Keratinocyte (primary cell): ENCODE data around the gene CMYA5. TPM values are rescaled to one million over a fixed set of nuclear protein-coding genes. Genes with fewer than 3 reads are reported as not detected.

Source experiments
- DNase-seq: peaks from one replicate; pipeline ENCODE4 v3.0.0-alpha.2; 2011; ENCODE audit warnings: low read depth, missing footprints, low spot score
- FAIRE-seq: peaks from 2 replicates; lab custom pipeline; 2011; peaks lifted over from hg19 to GRCh38; lab: Jason Lieb, UNC
- H2AFZ ChIP-seq: 2 replicates; pipeline ENCODE4 v1.6.0; 2012; ENCODE audit warnings: low read length, control low read depth, inconsistent platforms; ENCODE audit not compliant: control insufficient read depth
- H3K27ac ChIP-seq: 2 replicates; pipeline ENCODE4 v1.5.1; 2011; ENCODE audit warnings: low read length; ENCODE audit not compliant: control insufficient read depth, insufficient read depth
- H3K27me3 ChIP-seq: 3 replicates; pipeline ENCODE4 v1.6.0; 2011; ENCODE audit warnings: low read length; ENCODE audit not compliant: control insufficient read depth, insufficient read depth; ENCODE audit errors: extremely low read depth
- H3K36me3 ChIP-seq, 2 experiments: 2 replicates in 1 of 2; 3 replicates in 1 of 2; pipeline ENCODE4 v1.5.1; 2011; ENCODE audit warnings: low read length in 2 of 2, mild to moderate bottlenecking in 1 of 2; ENCODE audit not compliant: control insufficient read depth in 2 of 2, insufficient read depth in 2 of 2; ENCODE audit errors: extremely low read depth in 1 of 2
- H3K4me1 ChIP-seq: 3 replicates; pipeline ENCODE4 v1.5.1; 2011; ENCODE audit warnings: low read length; ENCODE audit not compliant: control insufficient read depth, insufficient read depth; ENCODE audit errors: extremely low read depth
- H3K4me2 ChIP-seq: 3 replicates; pipeline ENCODE4 v1.6.0; 2011; ENCODE audit warnings: low read depth, low read length; ENCODE audit not compliant: control insufficient read depth, insufficient read depth; ENCODE audit errors: extremely low read depth
- H3K4me3 ChIP-seq, 3 experiments: fragments of 200-600 bp in 1 of 3; sonication (generic) in 1 of 3; 2 replicates in 2 of 3; 3 replicates in 1 of 3; pipeline ENCODE4 v1.5.1; 2011 to 2016; ENCODE audit warnings: low read length in 3 of 3, mild to moderate bottlenecking in 3 of 3, control low read depth in 2 of 3, inconsistent platforms in 1 of 3, low read depth in 1 of 3, mixed read lengths in 1 of 3, mixed run types in 1 of 3, moderate library complexity in 1 of 3; ENCODE audit not compliant: control insufficient read depth in 2 of 3, insufficient read depth in 2 of 3; ENCODE audit errors: extremely low read depth in 1 of 3
- H3K79me2 ChIP-seq: 2 replicates; pipeline ENCODE4 v1.6.0; 2012; ENCODE audit warnings: low read length; ENCODE audit not compliant: control insufficient read depth, insufficient read depth
- H3K9ac ChIP-seq: 3 replicates; pipeline ENCODE4 v1.6.0; 2011; ENCODE audit warnings: low read length; ENCODE audit not compliant: control insufficient read depth, insufficient read depth; ENCODE audit errors: extremely low read depth
- H3K9me1 ChIP-seq: 3 replicates; pipeline ENCODE4 v1.6.0; 2011; ENCODE audit warnings: low read length; ENCODE audit not compliant: control insufficient read depth, insufficient read depth; ENCODE audit errors: extremely low read depth
- H3K9me3 ChIP-seq: 2 replicates; pipeline ENCODE4 v1.5.1; 2012; ENCODE audit warnings: low read depth, low read length; ENCODE audit not compliant: control insufficient read depth
- H4K20me1 ChIP-seq: 3 replicates; pipeline ENCODE4 v1.6.0; 2011; ENCODE audit warnings: low read length; ENCODE audit not compliant: control insufficient read depth, insufficient read depth; ENCODE audit errors: extremely low read depth
- EZH2 ChIP-seq: IDR thresholded peaks from one replicate; pipeline ENCODE4 v1.6.1; 2012; ENCODE audit warnings: inconsistent platforms, mild to moderate bottlenecking, low read length, moderate library complexity
- dilution Hi-C: fragments of 300-500 bp; cut with MboI; formaldehyde crosslinking; loops from one replicate; pipeline ENCODE4 v1.7.0; 2020; ENCODE audit warnings: low sequenced_read_pairs; ENCODE audit not compliant: extremely low pct_ligation_motif_present
- polyA plus RNA-seq, 5 experiments: library from polyadenylated mRNA; depleted of rRNA in 3 of 5; stranded (reverse) in 3 of 5; stranded (forward) in 1 of 5; unstranded in 1 of 5; fragments of >200 nt; gene quantifications; 1 replicate in 1 of 5; 2 replicates in 3 of 5; 3 replicates in 1 of 5; pipeline versions ENCODE4 v1.2.1 to v1.2.3, GENCODE V29; 2011 to 2012; ENCODE audit warnings: missing spikeins in 2 of 5, low read depth in 1 of 5, low replicate concordance in 1 of 5
- TF ChIP-seq, protein P1 (sequence below), 3 experiments: IDR thresholded peaks in 1 of 3; conservative IDR thresholded peaks in 1 of 3; optimal IDR thresholded peaks in 1 of 3; 2 replicates in 2 of 3; 3 replicates in 1 of 3; pipeline versions ENCODE3 to v1.5.1; 2011; ENCODE audit warnings: low read length in 3 of 3, mild to moderate bottlenecking in 3 of 3, moderate library complexity in 2 of 3, control low read depth in 1 of 3, inconsistent platforms in 1 of 3; ENCODE audit not compliant: insufficient read depth in 2 of 3; ENCODE audit errors: extremely low read depth in 1 of 3

CMYA5 gene
- polyA plus RNA-seq, 1 donor (not counting 4 experiments of a cell fraction or from before 2014, with no cell fraction given), result 0.25 TPM

- TF ChIP-seq, protein P1, sequence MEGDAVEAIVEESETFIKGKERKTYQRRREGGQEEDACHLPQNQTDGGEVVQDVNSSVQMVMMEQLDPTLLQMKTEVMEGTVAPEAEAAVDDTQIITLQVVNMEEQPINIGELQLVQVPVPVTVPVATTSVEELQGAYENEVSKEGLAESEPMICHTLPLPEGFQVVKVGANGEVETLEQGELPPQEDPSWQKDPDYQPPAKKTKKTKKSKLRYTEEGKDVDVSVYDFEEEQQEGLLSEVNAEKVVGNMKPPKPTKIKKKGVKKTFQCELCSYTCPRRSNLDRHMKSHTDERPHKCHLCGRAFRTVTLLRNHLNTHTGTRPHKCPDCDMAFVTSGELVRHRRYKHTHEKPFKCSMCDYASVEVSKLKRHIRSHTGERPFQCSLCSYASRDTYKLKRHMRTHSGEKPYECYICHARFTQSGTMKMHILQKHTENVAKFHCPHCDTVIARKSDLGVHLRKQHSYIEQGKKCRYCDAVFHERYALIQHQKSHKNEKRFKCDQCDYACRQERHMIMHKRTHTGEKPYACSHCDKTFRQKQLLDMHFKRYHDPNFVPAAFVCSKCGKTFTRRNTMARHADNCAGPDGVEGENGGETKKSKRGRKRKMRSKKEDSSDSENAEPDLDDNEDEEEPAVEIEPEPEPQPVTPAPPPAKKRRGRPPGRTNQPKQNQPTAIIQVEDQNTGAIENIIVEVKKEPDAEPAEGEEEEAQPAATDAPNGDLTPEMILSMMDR (optimal IDR thresholded peaks at IDR 0.05 in 1 of 3, IDR thresholded peaks at IDR 0.05 in 1 of 3, conservative IDR thresholded peaks at IDR 0.05 in 1 of 3; ENCODE audit: extremely low read depth in 1 of 3, insufficient read depth in 2 of 3, low read length in 3 of 3), result no peak
- TF ChIP-seq EZH2, result no peak
- no peak overlapping the region for H3K4me3 ChIP-seq
- H3K4me1 ChIP-seq, result no peaks in the 10 kb centered on the region
- no peaks in the 10 kb centered on the region for H4K20me1 ChIP-seq
- H3K4me2 ChIP-seq, result no peak overlapping the region
- H3K36me3 ChIP-seq, result no peaks in the 10 kb centered on the region
- H3K79me2 ChIP-seq, result no peaks in the 10 kb centered on the region
- no peak overlapping the region for H3K9ac ChIP-seq
- dilution Hi-C loops, result no loop called here
- no peaks in the 10 kb centered on the region for H3K9me3 ChIP-seq
- H3K27ac ChIP-seq, result no peak overlapping the region
- no peaks in the 10 kb centered on the region for H3K27me3 ChIP-seq
- no peak overlapping the region for H2AFZ ChIP-seq
- H3K9me1 ChIP-seq, result no peaks in the 10 kb centered on the region
- FAIRE-seq, result no peak
- no peak for DNase-seq
Measured at GRCh38 chr5:79809743-79810142, 120.1 kb downstream of the CMYA5 start.

DNA sequence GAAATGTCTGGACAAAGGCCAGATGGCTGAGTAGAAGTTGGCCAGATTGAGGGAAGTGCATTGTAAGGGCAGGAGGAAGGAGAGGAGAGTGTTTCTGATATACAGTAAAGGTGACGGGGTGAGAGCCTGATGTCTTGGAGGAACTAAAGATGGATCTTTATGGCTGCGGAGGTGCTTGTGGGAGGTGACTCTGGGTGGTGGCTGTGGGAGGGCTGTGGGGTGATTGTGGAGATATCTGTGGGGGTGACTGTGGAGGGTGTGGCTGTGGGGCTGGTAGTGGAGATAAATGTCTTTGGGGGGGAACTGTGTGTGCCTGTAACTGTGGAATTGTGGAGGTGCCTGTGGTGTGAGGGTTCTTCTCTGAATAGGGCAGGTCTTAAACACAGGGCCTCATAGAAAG lies 121.4 kb downstream of the CMYA5 start:
- no peak overlapping the region for H3K4me2 ChIP-seq
- FAIRE-seq (no peak), DNase-seq (no peak)
- H3K4me3 ChIP-seq, result no peak overlapping the region
- H3K9me3 ChIP-seq, result no peaks in the 10 kb centered on the region
- no peak overlapping the region for H2AFZ ChIP-seq
- H3K27ac ChIP-seq, result no peak overlapping the region
- TF ChIP-seq, protein P1 (optimal IDR thresholded peaks at IDR 0.05 in 1 of 3, IDR thresholded peaks at IDR 0.05 in 1 of 3, conservative IDR thresholded peaks at IDR 0.05 in 1 of 3; ENCODE audit: extremely low read depth in 1 of 3, insufficient read depth in 2 of 3, low read length in 3 of 3), result no peak
- no peak for TF ChIP-seq EZH2
- H3K9ac ChIP-seq, result no peak overlapping the region
- no peaks in the 10 kb centered on the region for H3K27me3 ChIP-seq
- no peaks in the 10 kb centered on the region for H3K79me2 ChIP-seq
- no peaks in the 10 kb centered on the region for H4K20me1 ChIP-seq
- dilution Hi-C loops, result no loop called here
- H3K36me3 ChIP-seq, result no peaks in the 10 kb centered on the region
- H3K9me1 ChIP-seq, result no peaks in the 10 kb centered on the region
- no peaks in the 10 kb centered on the region for H3K4me1 ChIP-seq
